Mucosa of rectum (tissue), 2 donors: Measurements from ENCODE around the gene PLCXD1.
"Not testable (repeated sequence)": the region's sequence is repeated elsewhere in the genome, so short reads cannot be mapped to it uniquely, and the experiment has no call there.

Source experiments
- H3K27ac ChIP-seq, 2 donors: one replicate each; pipeline ENCODE4 v1.7.0; 2013; ENCODE audit warnings: inconsistent platforms in 2 of 2, low read depth in 2 of 2, low read length in 2 of 2
- H3K27me3 ChIP-seq, 2 donors: one replicate each; pipeline ENCODE4 v1.7.0; 2013; ENCODE audit warnings: low read length in 2 of 2; ENCODE audit not compliant: control insufficient read depth in 2 of 2, insufficient read depth in 2 of 2
- H3K36me3 ChIP-seq, 2 donors: one replicate each; pipeline ENCODE4 v1.7.0; 2013; ENCODE audit warnings: low read length in 2 of 2; ENCODE audit not compliant: control insufficient read depth in 2 of 2, insufficient read depth in 2 of 2
- H3K4me1 ChIP-seq, 2 donors: one replicate each; pipeline ENCODE4 v1.7.0; 2013; ENCODE audit warnings: low read length in 2 of 2, mild to moderate bottlenecking in 1 of 2; ENCODE audit not compliant: control insufficient read depth in 2 of 2, insufficient read depth in 2 of 2
- H3K4me3 ChIP-seq, 2 donors: one replicate each; pipeline ENCODE4 v1.7.0; 2013; ENCODE audit warnings: low read length in 2 of 2
- H3K9ac ChIP-seq, 2 donors: one replicate each; pipeline ENCODE4 v1.7.0; 2013; ENCODE audit warnings: low read length in 2 of 2, low read depth in 1 of 2, mild to moderate bottlenecking in 1 of 2
- H3K9me3 ChIP-seq, 2 donors: one replicate each; pipeline ENCODE4 v1.7.0; 2013; ENCODE audit warnings: low read length in 2 of 2; ENCODE audit not compliant: control insufficient read depth in 2 of 2
- donor health status: healthy.
- donor health status: Normal muscosa, but diverticular disease.

PLCXD1 gene

GRCh38 chrX:279757-280604 is 1.2 kb upstream of the PLCXD1 start:
- H3K4me3 ChIP-seq, H3K36me3 ChIP-seq, H3K9ac ChIP-seq, H3K27ac ChIP-seq, H3K27me3 ChIP-seq, H3K9me3 ChIP-seq: not testable (repeated sequence)
- peaks cover 13 to 18% of the 10 kb centered on the region in 2 donors for H3K4me1 ChIP-seq

DNA sequence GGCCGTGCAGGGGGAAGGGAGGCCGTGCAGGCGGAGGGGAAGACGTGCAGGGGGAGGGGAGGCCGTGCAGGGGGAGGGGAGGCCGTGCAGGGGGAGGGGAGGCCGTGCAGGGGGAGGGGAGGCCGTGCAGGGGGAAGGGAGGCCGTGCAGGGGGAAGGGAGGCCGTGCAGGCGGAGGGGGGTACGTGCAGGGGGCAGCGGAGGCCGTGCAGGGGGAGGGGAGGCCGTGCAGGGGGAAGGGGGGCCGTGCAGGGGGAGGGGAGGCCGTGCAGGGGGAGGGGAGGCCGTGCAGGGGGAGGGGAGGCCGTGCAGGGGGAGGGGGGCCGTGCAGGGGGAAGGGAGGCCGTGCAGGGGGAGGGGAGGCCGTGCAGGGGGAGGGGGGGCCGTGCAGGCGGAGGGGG is 459 bp upstream of the PLCXD1 start:
- H3K27ac ChIP-seq, H3K27me3 ChIP-seq, H3K9me3 ChIP-seq, H3K36me3 ChIP-seq, H3K4me3 ChIP-seq, H3K9ac ChIP-seq: not testable (repeated sequence)
- H3K4me1 ChIP-seq, result peaks cover 11 to 12% of the 10 kb centered on the region in 2 donors

DNA sequence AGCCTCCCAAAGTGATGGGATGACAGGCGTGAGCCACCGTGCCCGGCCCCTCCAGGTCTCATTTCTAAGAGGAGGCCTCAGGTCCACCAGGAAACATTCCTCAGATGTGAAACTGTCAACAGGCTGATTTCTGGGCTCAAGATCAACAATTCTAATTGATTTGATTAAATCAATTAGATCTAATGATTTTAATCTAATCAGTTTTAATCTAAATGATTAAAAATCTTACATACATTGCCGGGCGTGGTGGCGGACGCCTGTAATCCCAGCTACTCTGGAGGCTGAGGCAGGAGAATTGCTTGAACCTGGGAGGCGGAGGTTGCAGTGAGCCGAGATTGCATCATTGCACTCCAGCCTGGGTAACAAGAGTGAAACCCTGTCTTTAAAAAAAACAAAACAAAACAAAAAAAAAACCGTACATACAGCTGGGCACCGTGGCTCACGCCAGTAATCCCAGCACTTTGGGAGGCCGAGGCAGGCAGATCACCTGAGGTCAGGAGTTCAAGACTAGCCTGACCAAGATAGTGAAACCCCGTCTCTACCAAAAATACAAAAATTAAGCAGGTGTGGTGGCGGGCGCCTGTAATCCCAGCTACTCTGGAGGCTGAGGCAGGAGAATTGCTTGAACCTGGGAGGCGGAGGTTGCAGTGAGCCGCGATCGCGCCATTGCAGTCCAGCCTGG is 960 bp downstream of the PLCXD1 start:
- not testable (repeated sequence) for H3K36me3 ChIP-seq, H3K4me1 ChIP-seq, H3K9me3 ChIP-seq, H3K27ac ChIP-seq, H3K4me3 ChIP-seq, H3K27me3 ChIP-seq, H3K9ac ChIP-seq

GRCh38 chrX:283115-283845 is 2.1 kb downstream of the PLCXD1 start:
- peak overlapping the region in 1 of 2 donors; percentile 17 for H3K27ac ChIP-seq
- no peaks in the 10 kb centered on the region for H3K27me3 ChIP-seq
- H3K4me1 ChIP-seq, result no peaks in the 10 kb centered on the region
- H3K36me3 ChIP-seq, result peaks cover 6 to 13% of the 10 kb centered on the region in 2 donors
- H3K4me3 ChIP-seq, result peak overlapping the region; percentile 72 to 85
- H3K9ac ChIP-seq, result peak overlapping the region; percentile 17 to 56
- no peaks in the 10 kb centered on the region for H3K9me3 ChIP-seq

GRCh38 chrX:285076-285677 is 4.0 kb downstream of the PLCXD1 start:
- Histone ChIP-seq H3K36me3 (peaks cover 15 to 18% of the 10 kb centered on the region in 2 donors), H3K27me3 (no peaks in the 10 kb centered on the region), H3K9me3 (no peaks in the 10 kb centered on the region), H3K4me1 (no peaks in the 10 kb centered on the region), H3K9ac (no peak overlapping the region), H3K27ac (no peak overlapping the region), H3K4me3 (no peak overlapping the region)

DNA sequence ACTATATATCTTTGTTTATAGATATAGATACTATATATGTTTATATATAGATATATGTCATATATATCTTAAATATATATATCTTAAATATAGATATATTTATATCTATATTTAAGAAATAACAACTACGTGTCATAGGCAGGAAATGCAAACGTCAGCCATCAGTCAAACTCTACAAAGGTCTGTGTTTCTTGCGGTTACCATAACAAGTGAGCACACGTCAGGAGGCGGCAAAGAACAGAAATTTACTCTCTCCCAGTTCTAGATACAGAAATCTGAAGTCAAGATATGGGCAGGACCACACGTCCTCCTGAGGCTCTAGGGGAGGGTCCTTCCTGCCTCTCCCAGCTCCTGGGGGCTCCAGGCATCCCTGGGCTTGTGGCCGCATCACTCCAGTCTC is 6.5 kb downstream of the PLCXD1 start:
- H3K4me3 ChIP-seq, result no peak overlapping the region
- no peaks in the 10 kb centered on the region for H3K4me1 ChIP-seq
- no peak overlapping the region for H3K9ac ChIP-seq

GRCh38 chrX:288561-288991 is 7.4 kb downstream of the PLCXD1 start:
- H3K27ac ChIP-seq, result no peak overlapping the region
- no peak overlapping the region for H3K9ac ChIP-seq
- H3K27me3 ChIP-seq, result no peaks in the 10 kb centered on the region
- no peak overlapping the region for H3K4me3 ChIP-seq
- no peaks in the 10 kb centered on the region for H3K9me3 ChIP-seq
- H3K36me3 ChIP-seq, result peaks cover 22 to 28% of the 10 kb centered on the region in 2 donors
- H3K4me1 ChIP-seq, result no peaks in the 10 kb centered on the region

More for the DNA sequence above, 6.5 kb downstream of the PLCXD1 start:
- no peaks in the 10 kb centered on the region for H3K27me3 ChIP-seq
- no peaks in the 10 kb centered on the region for H3K9me3 ChIP-seq
- H3K36me3 ChIP-seq, result peaks cover 15 to 25% of the 10 kb centered on the region in 2 donors
- H3K27ac ChIP-seq, result no peak overlapping the region

DNA sequence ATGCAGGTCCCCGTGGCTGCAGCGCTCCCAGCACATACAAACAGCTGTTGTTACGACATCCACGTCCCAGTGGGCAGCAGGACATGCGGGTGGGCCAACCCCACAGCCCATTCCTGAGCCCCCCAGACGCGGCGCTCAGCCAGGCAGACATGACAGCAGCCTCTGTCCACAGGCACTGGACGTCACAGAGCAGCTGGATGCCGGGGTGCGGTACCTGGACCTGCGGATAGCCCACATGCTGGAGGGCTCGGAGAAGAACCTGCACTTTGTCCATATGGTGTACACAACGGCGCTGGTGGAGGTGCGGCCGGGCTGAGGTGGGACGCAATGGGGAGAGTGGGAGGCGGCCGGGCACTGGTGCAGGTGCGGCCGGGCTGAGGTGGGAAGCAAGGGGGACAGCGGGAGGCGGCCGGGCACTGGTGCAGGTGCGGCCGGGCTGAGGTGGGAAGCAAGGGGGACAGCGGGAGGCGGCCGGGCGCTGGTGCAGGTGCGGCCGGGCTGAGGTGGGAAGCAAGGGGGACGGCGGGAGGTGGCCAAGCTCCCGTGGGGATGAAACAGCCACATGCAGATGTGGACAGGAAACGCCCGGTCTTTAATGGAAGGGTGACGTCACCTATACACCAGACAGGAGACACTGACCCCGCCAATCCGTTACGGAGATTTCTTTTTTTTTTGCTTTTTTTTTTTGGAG is 9.4 kb downstream of the PLCXD1 start:
- peaks cover 18 to 23% of the 10 kb centered on the region in 2 donors for H3K36me3 ChIP-seq

GRCh38 chrX:291411-291901 is 10.3 kb downstream of the PLCXD1 start:
- Histone ChIP-seq H3K9ac (no peak overlapping the region), H3K9me3 (no peaks in the 10 kb centered on the region), H3K36me3 (peaks cover 18 to 21% of the 10 kb centered on the region in 2 donors), H3K27ac (no peak overlapping the region), H3K27me3 (no peaks in the 10 kb centered on the region), H3K4me1 (no peaks in the 10 kb centered on the region), H3K4me3 (no peak overlapping the region)

More for the DNA sequence above, 9.4 kb downstream of the PLCXD1 start:
- Histone ChIP-seq H3K9me3 (no peaks in the 10 kb centered on the region), H3K27me3 (no peaks in the 10 kb centered on the region), H3K27ac (no peak overlapping the region), H3K4me1 (no peaks in the 10 kb centered on the region), H3K9ac (no peak overlapping the region), H3K4me3 (no peak overlapping the region)
